ENCODE results near the gene RAB40A.

RAB40A gene

GRCh38 chrX:103519389-103519788 is at the start of gene RAB40A:
Gene RAB40A (minus strand): TSS chrX:103519489. CDS start chrX:103500756, 18,733 bp downstream.
- H3K27ac ChIP-seq (ENCODE audit: low read length): no peak within 1 kb of the TSS
- no peaks in the 10 kb centered on the region for H3K4me1 ChIP-seq (ENCODE audit: control insufficient read depth, insufficient read depth, low read length)
- WGBS (ENCODE audit: insufficient coverage, insufficient read length): no CpG with 5 or more reads among the region's 2 CpGs
- H3K4me3 ChIP-seq (ENCODE audit: low read length): no peak within 1 kb of the TSS
- H3K36me3 ChIP-seq (ENCODE audit: control insufficient read depth, insufficient read depth, low read length): no peaks in the 10 kb centered on the region
- no peaks in the 10 kb centered on the region for H3K9me3 ChIP-seq (ENCODE audit: control insufficient read depth, insufficient read depth, low read length)
- no peak for DNase-seq (ENCODE audit: low read depth, low spot score)
- no peaks in the 10 kb centered on the region for H3K27me3 ChIP-seq (ENCODE audit: control insufficient read depth, insufficient read depth, low read length)

- WGBS (ENCODE audit: insufficient coverage, insufficient read length): no CpG with 5 or more reads among the region's 1 CpG
Observed at GRCh38 chrX:103565752-103566151, 46.5 kb upstream of the RAB40A start.

GRCh38 chrX:103565197-103565596 is 45.9 kb upstream of the RAB40A start:
- no peaks in the 10 kb centered on the region for H3K4me1 ChIP-seq (ENCODE audit: control insufficient read depth, insufficient read depth, low read length)
- DNase-seq (ENCODE audit: low read depth, low spot score): no peak
- WGBS (ENCODE audit: insufficient coverage, insufficient read length): 100% methylated on average over 1 of the region's 4 CpGs
- no peaks in the 10 kb centered on the region for H3K36me3 ChIP-seq (ENCODE audit: control insufficient read depth, insufficient read depth, low read length)
- H3K9me3 ChIP-seq (ENCODE audit: control insufficient read depth, insufficient read depth, low read length): no peaks in the 10 kb centered on the region
- no peaks in the 10 kb centered on the region for H3K27me3 ChIP-seq (ENCODE audit: control insufficient read depth, insufficient read depth, low read length)
- H3K27ac ChIP-seq (ENCODE audit: low read length): no peak overlapping the region
- H3K4me3 ChIP-seq (ENCODE audit: low read length): no peak overlapping the region

More at GRCh38 chrX:103565752-103566151, 46.5 kb upstream of the RAB40A start:
- Histone ChIP-seq H3K27ac (ENCODE audit: low read length) (no peak overlapping the region), H3K4me1 (ENCODE audit: control insufficient read depth, insufficient read depth, low read length) (no peaks in the 10 kb centered on the region), H3K36me3 (ENCODE audit: control insufficient read depth, insufficient read depth, low read length) (no peaks in the 10 kb centered on the region), H3K4me3 (ENCODE audit: low read length) (no peak overlapping the region), H3K9me3 (ENCODE audit: control insufficient read depth, insufficient read depth, low read length) (no peaks in the 10 kb centered on the region), H3K27me3 (ENCODE audit: control insufficient read depth, insufficient read depth, low read length) (no peaks in the 10 kb centered on the region)
- DNase-seq (ENCODE audit: low read depth, low spot score): no peak

- Histone ChIP-seq H3K27me3 (ENCODE audit: control insufficient read depth, insufficient read depth, low read length) (no peaks in the 10 kb centered on the region), H3K27ac (ENCODE audit: low read length) (no peak overlapping the region), H3K4me3 (ENCODE audit: low read length) (no peak overlapping the region), H3K4me1 (ENCODE audit: control insufficient read depth, insufficient read depth, low read length) (no peaks in the 10 kb centered on the region), H3K36me3 (ENCODE audit: control insufficient read depth, insufficient read depth, low read length) (no peaks in the 10 kb centered on the region), H3K9me3 (ENCODE audit: control insufficient read depth, insufficient read depth, low read length) (no peaks in the 10 kb centered on the region)
- DNase-seq (ENCODE audit: low read depth, low spot score): no peak
- WGBS (ENCODE audit: insufficient coverage, insufficient read length): no CpG with 5 or more reads among the region's 2 CpGs
Observed at GRCh38 chrX:103562801-103563200, 43.5 kb upstream of the RAB40A start.

GRCh38 chrX:103560256-103560655 is 41.0 kb upstream of the RAB40A start:
- Histone ChIP-seq H3K36me3 (ENCODE audit: control insufficient read depth, insufficient read depth, low read length) (no peaks in the 10 kb centered on the region), H3K27ac (ENCODE audit: low read length) (no peak overlapping the region), H3K4me3 (ENCODE audit: low read length) (no peak overlapping the region), H3K4me1 (ENCODE audit: control insufficient read depth, insufficient read depth, low read length) (no peaks in the 10 kb centered on the region), H3K27me3 (ENCODE audit: control insufficient read depth, insufficient read depth, low read length) (no peaks in the 10 kb centered on the region), H3K9me3 (ENCODE audit: control insufficient read depth, insufficient read depth, low read length) (no peaks in the 10 kb centered on the region)
- WGBS (ENCODE audit: insufficient coverage, insufficient read length): no CpG with 5 or more reads among the region's 1 CpG
- no peak for DNase-seq (ENCODE audit: low read depth, low spot score)

- no peaks in the 10 kb centered on the region for H3K36me3 ChIP-seq (ENCODE audit: control insufficient read depth, insufficient read depth, low read length)
- no peak overlapping the region for H3K27ac ChIP-seq (ENCODE audit: low read length)
- H3K9me3 ChIP-seq (ENCODE audit: control insufficient read depth, insufficient read depth, low read length): no peaks in the 10 kb centered on the region
- WGBS (ENCODE audit: insufficient coverage, insufficient read length): no CpG with 5 or more reads among the region's 2 CpGs
- no peak for DNase-seq (ENCODE audit: low read depth, low spot score)
- no peak overlapping the region for H3K4me3 ChIP-seq (ENCODE audit: low read length)
- H3K4me1 ChIP-seq (ENCODE audit: control insufficient read depth, insufficient read depth, low read length): no peaks in the 10 kb centered on the region
- H3K27me3 ChIP-seq (ENCODE audit: control insufficient read depth, insufficient read depth, low read length): no peaks in the 10 kb centered on the region
Observed at GRCh38 chrX:103556963-103557612, 37.8 kb upstream of the RAB40A start.

GRCh38 chrX:103554687-103555424 is 35.6 kb upstream of the RAB40A start:
- Histone ChIP-seq H3K9me3 (ENCODE audit: control insufficient read depth, insufficient read depth, low read length) (no peaks in the 10 kb centered on the region), H3K4me3 (ENCODE audit: low read length) (peak overlapping the region; percentile 85; the same call in 1 of the 2 replicates), H3K27ac (ENCODE audit: low read length) (no peak overlapping the region), H3K27me3 (ENCODE audit: control insufficient read depth, insufficient read depth, low read length) (no peaks in the 10 kb centered on the region), H3K36me3 (ENCODE audit: control insufficient read depth, insufficient read depth, low read length) (no peaks in the 10 kb centered on the region), H3K4me1 (ENCODE audit: control insufficient read depth, insufficient read depth, low read length) (no peaks in the 10 kb centered on the region)
- DNase-seq (ENCODE audit: low read depth, low spot score): peak; percentile 50
- WGBS (ENCODE audit: insufficient coverage, insufficient read length): no CpG with 5 or more reads among the region's 19 CpGs

GRCh38 chrX:103552236-103552635 is 32.9 kb upstream of the RAB40A start:
- H3K9me3 ChIP-seq (ENCODE audit: control insufficient read depth, insufficient read depth, low read length): no peaks in the 10 kb centered on the region
- no peaks in the 10 kb centered on the region for H3K27me3 ChIP-seq (ENCODE audit: control insufficient read depth, insufficient read depth, low read length)
- no peaks in the 10 kb centered on the region for H3K36me3 ChIP-seq (ENCODE audit: control insufficient read depth, insufficient read depth, low read length)
- no peaks in the 10 kb centered on the region for H3K4me1 ChIP-seq (ENCODE audit: control insufficient read depth, insufficient read depth, low read length)
- H3K27ac ChIP-seq (ENCODE audit: low read length): no peak overlapping the region
- H3K4me3 ChIP-seq (ENCODE audit: low read length): no peak overlapping the region
- no CpG with 5 or more reads among the region's 1 CpG for WGBS (ENCODE audit: insufficient coverage, insufficient read length)
- DNase-seq (ENCODE audit: low read depth, low spot score): no peak

- no CpG with 5 or more reads among the region's 3 CpGs for WGBS (ENCODE audit: insufficient coverage, insufficient read length)
- no peaks in the 10 kb centered on the region for H3K27me3 ChIP-seq (ENCODE audit: control insufficient read depth, insufficient read depth, low read length)
- no peak overlapping the region for H3K4me3 ChIP-seq (ENCODE audit: low read length)
- no peak overlapping the region for H3K27ac ChIP-seq (ENCODE audit: low read length)
- H3K36me3 ChIP-seq (ENCODE audit: control insufficient read depth, insufficient read depth, low read length): no peaks in the 10 kb centered on the region
- no peak for DNase-seq (ENCODE audit: low read depth, low spot score)
- no peaks in the 10 kb centered on the region for H3K4me1 ChIP-seq (ENCODE audit: control insufficient read depth, insufficient read depth, low read length)
- no peaks in the 10 kb centered on the region for H3K9me3 ChIP-seq (ENCODE audit: control insufficient read depth, insufficient read depth, low read length)
Observed at GRCh38 chrX:103550415-103551051, 31.2 kb upstream of the RAB40A start.

GRCh38 chrX:103549916-103550315 is 30.6 kb upstream of the RAB40A start:
- H3K27ac ChIP-seq (ENCODE audit: low read length): no peak overlapping the region
- no peak overlapping the region for H3K4me3 ChIP-seq (ENCODE audit: low read length)
- no peak for DNase-seq (ENCODE audit: low read depth, low spot score)
- H3K27me3 ChIP-seq (ENCODE audit: control insufficient read depth, insufficient read depth, low read length): no peaks in the 10 kb centered on the region
- H3K9me3 ChIP-seq (ENCODE audit: control insufficient read depth, insufficient read depth, low read length): no peaks in the 10 kb centered on the region
- no peaks in the 10 kb centered on the region for H3K36me3 ChIP-seq (ENCODE audit: control insufficient read depth, insufficient read depth, low read length)
- no CpG with 5 or more reads among the region's 3 CpGs for WGBS (ENCODE audit: insufficient coverage, insufficient read length)
- H3K4me1 ChIP-seq (ENCODE audit: control insufficient read depth, insufficient read depth, low read length): no peaks in the 10 kb centered on the region
